Middle frontal gyrus (tissue), 1 donor: ENCODE measurements around the gene SLC29A3.
"Not testable (repeated sequence)": the region's sequence is repeated elsewhere in the genome, so short reads cannot be mapped to it uniquely, and the experiment has no call there.

Source experiments
- DNase-seq: peaks from one replicate; pipeline ENCODE4 v3.0.0-alpha.2; 2015; ENCODE audit warnings: low spot score; ENCODE audit errors: extremely low spot score

Gene SLC29A3

DNA sequence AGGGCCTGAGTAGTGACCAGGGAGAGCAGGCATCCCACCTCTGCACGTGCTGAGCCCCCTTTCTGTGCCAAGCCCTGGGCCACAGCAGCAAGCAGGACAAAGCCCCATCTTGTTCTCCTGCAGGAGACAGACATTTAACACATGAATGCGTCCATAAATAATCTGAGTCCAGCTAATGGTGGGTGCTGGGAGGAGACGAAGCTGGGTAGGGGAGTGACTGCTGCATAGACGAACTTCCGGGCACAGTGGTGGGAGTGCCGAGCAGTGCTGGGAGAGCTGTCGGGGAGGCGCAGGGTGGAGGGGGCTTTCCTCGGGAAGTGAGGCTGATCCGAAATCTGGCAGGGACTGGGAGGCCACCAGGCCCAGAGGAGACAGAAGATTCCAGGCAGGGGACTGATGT lies 35.2 kb upstream of the SLC29A3 start:
- DNase-seq: no peak

DNA sequence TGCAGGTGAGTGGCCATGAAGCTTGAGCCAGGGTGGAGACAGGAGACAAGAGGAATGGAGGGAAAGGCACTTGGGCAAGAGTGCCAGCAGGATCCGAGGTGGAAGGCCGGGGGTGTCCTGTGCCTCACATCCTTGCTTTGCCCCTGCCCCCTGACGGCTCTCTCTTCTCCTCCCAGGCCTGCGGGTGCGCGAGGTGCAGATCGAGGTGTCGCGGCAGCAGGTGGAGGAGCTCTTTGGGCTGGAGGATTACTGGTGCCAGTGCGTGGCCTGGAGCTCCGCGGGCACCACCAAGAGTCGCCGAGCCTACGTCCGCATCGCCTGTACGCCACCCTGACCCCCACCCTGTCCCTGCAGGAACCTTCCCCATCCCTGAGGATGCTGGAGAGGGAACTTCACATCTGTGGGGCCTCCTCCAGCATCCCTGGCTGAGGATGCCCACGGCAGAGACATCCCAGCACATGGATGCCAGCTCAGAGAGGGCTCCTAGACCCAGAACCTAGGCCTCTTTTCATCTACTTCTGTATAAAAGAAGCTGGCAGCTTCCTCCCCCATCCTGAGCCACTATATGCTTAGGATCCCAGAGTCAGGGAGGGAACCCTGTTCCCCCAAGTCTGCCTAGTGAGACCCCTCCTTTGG lies 34.4 kb upstream of the SLC29A3 start:
- DNase-seq: no peak

DNA sequence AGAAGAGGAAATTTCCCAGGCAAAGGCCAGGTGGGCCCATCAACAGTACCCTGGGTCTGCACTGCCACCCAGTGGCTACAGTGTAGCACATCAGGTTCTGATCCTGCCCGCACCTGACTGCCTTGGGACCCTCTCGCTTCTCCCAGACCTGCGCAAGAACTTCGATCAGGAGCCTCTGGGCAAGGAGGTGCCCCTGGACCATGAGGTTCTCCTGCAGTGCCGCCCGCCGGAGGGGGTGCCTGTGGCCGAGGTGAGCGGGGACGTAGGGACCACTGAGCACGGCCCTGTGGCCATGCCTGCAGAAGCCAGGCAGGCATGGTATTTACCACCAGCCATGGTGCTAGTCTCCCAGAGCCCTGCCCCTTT lies 33.9 kb upstream of the SLC29A3 start:
- no peak for DNase-seq

DNA sequence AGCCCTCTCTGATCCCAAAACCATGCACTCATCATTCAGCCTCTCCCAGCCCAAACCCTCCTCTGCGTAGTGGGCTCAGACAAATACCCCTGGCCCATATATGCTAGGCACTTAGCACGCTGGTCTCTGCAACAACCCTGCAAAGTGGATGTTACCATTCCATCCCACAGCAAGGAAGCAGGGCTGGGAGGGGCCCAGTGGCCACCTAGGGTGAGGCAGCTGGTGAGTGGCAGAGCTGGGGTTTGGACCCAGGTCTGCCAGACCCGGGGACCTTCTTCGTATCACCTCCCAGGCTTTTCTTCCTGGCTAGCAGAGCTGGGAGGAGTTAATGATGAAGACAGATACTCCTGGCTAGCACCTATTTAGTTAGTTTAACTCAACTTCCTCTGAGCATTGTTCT lies 33.1 kb upstream of the SLC29A3 start:
- DNase-seq: no peak

DNA sequence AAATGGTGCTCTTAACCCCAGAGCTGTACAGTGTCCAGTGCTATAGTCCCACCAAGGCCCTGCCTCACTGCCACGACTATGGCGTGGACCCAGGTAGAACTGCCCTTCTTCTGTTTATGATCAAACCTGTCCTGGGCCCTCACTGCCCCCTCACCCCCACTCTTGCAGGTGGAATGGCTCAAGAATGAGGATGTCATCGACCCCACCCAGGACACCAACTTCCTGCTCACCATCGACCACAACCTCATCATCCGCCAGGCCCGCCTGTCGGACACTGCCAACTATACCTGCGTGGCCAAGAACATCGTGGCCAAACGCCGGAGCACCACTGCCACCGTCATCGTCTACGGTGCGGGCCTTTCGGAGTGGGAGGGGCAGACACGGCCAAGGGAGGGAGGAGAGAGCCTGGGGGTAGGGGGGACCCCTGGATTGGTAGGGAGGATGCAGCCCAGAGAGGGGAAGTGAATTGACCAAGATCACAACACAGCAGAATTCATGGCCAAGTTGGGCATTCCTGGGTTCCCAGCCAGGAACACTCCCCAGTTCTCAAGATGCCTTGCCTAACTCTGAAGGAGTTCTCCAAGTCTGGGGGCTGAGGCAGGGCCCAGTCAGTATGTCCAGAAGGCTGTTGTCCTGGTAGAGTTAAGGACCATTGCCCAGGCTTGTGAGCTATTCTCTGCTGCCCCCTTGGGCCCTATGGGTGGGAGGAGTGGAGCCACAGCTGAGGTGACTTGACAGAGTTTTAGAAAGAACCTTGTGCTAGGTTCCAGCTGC lies 32.4 kb upstream of the SLC29A3 start:
- no peak for DNase-seq

DNA sequence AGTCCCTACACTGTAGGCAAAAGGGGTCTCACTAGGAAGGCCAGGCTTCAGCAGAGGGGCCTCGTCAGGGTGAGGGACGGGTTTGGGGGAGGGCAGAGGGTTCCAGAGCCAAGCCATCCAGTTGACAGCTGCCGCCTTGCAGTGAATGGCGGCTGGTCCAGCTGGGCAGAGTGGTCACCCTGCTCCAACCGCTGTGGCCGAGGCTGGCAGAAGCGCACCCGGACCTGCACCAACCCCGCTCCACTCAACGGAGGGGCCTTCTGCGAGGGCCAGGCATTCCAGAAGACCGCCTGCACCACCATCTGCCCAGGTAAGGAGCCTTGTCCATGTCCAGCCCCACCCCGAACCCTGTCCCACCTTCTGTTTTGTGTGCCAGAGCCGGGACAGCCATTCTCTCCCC lies 31.6 kb upstream of the SLC29A3 start:
- no peak for DNase-seq

DNA sequence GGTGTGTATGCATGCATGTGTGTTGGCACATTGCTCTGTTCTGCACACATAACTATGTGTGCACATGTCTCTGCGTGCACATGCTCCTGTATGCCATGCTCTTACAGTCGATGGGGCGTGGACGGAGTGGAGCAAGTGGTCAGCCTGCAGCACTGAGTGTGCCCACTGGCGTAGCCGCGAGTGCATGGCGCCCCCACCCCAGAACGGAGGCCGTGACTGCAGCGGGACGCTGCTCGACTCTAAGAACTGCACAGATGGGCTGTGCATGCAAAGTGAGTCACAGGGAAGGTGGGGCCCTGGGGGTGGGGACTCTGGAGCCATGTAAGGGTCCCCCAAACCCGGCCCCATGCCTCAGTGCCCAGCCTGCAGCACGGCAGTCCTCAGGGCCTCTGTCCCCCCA lies 30.6 kb upstream of the SLC29A3 start:
- DNase-seq: no peak

DNA sequence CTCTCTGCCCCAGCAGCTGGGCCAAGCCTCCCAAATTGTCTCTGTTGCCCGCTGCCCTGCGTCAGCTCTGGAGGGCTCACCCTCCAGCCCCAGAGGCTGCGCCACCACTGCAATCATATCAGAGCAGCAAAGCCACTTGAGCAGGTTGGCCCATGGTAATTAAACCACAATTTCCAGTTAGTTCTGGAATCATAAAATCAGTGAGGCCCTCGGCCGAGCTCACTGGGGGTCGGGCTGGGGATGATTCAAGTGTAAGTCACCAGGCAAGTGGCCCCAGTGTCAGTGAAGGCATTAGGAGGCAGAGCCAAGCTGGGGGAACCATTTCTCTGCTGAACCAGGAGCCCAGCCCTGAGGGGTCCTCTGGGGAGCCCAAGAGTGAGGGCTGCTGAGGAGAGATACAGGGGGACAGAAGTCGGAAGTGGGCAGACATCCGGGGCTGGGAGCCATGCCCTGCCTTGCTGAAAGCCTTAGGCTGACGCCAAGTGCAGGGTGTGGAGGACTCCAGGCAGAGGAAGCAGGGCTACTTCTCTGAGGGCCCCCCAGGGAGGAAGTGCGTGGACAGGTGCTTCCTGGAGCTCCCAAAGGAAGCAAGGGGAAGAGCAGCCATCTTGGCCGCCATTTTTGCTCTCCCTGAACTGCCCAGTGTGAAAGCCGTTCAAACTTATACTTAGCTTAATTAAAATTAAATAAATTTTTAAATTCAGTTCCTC lies 29.5 kb upstream of the SLC29A3 start:
- DNase-seq: no peak

DNA sequence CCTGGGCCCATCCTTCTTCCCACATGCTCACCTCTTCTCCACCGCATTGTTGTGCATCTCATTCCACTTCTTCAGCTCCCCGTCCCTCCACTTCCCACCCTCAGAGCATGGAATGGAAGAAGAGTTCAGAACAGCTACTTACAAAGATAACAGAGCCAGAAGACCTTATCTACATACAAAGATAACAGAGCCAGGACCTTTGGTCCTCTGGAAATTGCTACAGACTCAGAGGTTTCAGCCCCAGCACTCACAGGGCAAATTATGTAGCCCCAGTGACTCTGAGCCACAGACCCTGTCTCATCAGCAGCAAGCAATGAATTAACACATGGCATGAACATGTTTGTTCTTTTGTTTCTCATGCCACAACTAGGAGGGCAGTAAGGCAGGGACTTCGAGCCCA lies 28.7 kb upstream of the SLC29A3 start:
- DNase-seq: no peak

DNA sequence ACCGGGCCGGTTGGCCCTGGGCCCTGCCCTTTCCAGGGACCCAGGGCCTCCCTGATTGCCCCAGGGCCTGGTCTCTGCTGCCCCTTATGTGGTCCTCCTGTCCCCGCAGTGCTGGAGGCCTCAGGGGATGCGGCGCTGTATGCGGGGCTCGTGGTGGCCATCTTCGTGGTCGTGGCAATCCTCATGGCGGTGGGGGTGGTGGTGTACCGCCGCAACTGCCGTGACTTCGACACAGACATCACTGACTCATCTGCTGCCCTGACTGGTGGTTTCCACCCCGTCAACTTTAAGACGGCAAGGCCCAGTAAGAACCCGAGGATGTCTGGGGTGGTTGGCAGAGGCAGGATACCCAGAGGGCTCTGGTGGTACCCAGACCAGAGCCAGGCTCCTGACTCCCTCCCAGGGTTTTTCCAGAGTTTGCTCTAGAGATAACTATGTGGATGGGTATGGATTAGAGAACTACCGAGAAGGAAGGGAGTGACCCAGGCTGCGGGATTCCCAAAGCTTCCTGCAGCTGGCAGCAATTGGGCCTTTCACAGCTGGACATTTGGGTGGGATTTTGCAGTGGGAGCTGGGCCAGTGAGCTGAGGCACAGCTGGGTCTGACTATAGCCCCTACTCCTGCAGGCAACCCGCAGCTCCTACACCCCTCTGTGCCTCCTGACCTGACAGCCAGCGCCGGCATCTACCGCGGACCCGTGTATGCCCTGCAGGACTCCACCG lies 28.1 kb upstream of the SLC29A3 start:
- no peak for DNase-seq

DNA sequence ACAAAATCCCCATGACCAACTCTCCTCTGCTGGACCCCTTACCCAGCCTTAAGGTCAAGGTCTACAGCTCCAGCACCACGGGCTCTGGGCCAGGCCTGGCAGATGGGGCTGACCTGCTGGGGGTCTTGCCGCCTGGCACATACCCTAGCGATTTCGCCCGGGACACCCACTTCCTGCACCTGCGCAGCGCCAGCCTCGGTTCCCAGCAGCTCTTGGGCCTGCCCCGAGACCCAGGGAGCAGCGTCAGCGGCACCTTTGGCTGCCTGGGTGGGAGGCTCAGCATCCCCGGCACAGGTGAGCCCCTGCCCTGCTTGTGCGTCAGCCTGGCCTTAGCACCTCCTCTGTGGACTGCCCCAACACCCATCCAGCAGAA lies 27.5 kb upstream of the SLC29A3 start:
- DNase-seq: no peak

DNA sequence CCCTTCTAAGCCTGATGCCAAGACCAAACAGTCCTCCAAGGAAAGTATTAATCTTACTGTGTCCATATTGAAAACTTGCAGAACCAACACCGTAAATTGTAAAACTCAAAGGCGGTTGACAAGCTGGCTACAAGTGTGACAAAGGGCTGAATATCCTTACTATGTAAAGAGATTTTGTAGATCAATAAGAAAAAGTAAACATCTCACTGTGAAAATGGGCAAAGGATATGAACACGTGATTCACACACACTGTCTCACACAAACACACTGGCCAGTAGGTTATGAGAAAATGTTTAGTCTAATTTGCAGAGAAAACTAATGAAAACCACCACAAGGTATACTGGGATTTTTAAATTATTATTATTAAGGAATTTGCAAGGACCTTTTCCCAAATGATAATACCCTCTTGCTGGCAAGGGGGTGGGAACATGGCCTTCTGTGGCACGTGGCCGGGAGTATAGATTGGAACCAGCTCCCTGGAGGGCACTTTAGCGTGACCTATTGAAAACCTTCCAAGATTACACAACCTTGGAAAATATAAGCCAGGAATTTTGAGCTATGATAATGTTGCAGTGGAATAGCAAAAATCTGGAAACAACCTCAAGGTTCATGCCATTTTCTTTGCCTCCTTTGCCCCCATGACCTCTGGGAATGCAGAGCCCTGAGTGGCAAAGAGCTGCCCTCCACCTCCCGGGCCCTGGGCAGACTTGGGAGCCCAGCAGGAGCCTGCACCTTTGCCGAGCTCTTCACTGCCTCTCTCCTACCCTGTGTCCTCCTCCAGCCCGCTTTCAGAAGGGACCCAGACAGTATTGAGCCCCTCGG lies 26.2 kb upstream of the SLC29A3 start:
- no peak for DNase-seq

DNA sequence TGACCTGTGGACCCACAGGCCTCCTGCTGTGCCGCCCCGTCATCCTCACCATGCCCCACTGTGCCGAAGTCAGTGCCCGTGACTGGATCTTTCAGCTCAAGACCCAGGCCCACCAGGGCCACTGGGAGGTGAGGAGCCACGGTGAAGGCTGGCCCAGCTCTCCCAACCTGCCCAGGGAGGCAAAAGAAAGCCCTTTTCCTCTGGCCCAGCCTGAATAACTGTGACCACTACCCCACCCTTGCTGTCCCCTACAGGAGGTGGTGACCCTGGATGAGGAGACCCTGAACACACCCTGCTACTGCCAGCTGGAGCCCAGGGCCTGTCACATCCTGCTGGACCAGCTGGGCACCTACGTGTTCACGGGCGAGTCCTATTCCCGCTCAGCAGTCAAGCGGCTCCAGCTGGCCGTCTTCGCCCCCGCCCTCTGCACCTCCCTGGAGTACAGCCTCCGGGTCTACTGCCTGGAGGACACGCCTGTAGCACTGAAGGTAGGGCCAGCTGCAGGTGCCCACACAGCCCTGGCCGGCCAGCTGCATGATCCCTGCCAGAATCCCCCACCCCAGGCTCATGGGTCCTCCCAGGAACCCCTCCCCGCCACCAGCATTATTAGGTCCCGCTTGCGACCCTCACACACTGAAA lies 25.5 kb upstream of the SLC29A3 start:
- DNase-seq: no peak

DNA sequence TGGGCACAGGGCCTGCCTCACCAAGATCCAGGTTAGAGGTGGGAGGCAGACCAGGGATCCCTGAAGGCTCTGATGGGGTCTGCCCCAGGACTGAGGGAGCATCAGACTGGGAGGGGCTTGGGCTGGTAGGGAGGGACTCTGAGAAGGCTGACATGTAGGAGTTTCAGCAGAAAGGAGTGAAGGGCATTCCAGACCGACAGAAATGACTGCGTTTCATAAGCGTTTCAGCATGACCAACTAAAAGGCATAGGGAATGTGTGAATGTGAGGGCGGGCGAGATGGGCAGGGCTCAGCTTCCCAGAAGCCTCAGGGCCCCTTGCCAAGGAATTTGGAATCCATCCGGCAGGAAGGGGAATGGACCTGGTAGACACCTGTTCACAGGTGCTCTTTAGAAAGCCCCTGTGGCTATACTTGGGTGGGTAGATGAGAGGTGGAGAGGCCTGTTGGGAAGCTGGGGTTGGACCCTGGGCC lies 24.9 kb upstream of the SLC29A3 start:
- peak; percentile 31 for DNase-seq

DNA sequence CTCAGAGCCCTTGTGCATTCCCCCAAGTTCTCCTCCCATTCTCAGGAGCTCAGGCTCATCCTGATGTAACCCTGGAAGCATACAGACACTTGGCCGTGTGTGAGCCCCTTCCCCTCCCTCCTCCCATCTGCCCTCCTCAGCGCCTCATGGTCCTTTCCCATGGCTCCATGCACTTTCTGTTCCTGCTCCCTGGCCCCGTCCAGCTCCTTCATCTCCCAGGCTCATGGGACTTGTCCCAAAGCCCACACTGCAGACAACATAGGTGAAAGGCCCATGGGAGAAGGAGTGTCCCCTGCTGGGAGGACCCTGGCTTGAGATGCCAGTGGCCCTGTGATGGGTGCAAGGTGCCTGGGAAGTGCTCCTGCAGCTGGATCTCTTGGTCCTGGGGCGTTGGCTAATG lies 24.2 kb upstream of the SLC29A3 start:
- no peak for DNase-seq

DNA sequence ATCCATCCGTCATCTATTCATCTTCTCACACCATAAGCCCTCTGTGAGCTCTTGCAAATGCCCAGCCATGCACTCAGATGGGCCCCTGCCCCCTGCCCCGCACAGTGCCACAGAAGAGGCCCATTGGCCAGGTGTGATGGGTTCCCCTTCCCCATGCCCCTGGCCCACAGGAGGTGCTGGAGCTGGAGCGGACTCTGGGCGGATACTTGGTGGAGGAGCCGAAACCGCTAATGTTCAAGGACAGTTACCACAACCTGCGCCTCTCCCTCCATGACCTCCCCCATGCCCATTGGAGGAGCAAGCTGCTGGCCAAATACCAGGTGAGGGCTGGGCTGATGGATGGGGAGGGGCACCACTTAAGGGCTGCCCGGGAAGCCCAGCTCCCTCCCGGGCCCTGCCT lies 23.4 kb upstream of the SLC29A3 start:
- no peak for DNase-seq

DNA sequence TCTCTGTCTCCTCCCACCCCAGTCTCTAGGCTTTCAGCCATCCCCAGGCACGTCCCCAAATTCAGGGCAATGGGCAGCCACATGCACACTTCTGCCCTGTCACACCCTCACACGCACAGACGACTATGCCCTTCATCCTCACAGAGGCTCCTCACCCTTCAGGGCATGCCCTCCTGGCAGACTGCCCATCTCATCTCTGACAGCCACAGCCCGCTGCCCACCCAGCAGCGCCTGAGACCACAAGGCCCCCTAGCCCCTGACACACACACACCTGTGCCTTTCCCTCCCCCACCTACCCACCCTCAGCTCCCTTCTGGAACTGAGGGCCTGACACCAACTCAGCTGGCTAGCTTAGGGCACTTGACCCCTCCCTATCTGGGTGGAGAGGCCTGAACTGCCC lies 23.0 kb upstream of the SLC29A3 start:
- DNase-seq: no peak

DNA sequence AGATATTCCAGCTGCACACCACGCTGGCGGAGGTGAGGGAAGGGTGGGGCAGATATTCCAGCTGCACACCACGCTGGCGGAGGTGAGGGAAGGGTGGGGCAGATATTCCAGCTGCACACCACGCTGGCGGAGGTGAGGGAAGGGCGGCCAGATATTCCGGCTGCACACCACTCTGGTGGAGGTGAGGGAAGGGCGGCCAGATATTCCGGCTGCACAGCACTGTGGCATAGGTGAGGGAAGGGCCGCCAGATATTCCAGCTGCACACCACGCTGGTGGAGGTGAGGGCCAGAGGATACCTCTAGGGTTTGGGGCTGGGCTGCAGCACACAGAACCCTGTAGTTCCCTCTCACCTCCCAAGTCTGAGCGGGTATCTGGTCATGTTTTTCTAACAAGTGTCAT lies 22.2 kb upstream of the SLC29A3 start:
- not testable (repeated sequence) for DNase-seq

DNA sequence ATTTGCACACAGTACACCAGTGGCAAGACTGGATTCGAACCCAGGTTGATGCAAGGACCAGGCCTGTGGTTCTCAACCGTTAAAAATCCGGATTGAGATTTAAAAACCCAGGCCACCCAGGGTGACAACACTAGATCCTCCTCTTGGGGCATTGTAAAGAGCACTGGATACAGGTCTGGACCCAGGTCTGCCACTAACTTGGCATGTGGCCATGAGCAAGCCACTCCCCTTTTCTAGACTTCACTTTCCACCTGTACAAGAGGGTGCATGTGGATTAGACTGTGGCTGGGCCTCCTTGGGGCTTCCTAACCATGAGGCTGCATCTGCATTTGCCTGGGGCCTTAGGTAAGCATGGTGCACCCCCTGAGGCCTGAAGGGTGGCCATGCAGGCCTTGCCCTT lies 21.7 kb upstream of the SLC29A3 start:
- DNase-seq: no peak

DNA sequence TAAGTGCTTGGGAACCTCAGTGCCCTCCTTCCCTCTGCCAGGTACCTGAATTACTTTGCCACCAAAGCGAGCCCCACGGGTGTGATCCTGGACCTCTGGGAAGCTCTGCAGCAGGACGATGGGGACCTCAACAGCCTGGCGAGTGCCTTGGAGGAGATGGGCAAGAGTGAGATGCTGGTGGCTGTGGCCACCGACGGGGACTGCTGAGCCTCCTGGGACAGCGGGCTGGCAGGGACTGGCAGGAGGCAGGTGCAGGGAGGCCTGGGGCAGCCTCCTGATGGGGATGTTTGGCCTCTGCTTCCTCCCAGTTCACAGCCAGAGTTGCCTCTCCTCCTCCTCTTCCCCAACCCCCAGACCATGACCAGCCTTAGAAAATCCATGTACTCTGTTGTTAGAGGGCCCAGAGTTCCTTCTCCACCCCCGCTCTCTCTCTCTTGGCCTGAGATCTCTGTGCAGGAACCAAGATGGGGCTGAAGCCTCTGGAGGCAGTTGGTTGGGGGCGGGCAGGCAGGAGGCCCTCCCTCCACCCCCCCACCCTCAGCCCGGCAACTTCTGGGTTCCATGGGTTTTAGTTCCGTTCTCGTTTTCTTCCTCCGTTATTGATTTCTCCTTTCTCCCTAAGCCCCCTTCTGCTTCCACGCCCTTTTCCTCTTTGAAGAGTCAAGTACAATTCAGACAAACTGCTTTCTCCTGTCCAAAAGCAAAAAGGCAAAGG lies 19.8 kb upstream of the SLC29A3 start:
- no peak for DNase-seq
